Neural crest cell (in vitro differentiated cells): ENCODE results near the gene PIGO. TPM values are rescaled to one million over a fixed set of nuclear protein-coding genes. Genes with fewer than 3 reads are reported as not detected.

Experiments
- DNase-seq: peaks from one replicate; pipeline ENCODE4 v3.0.0; 2021; ENCODE audit warnings: low read depth, mixed read lengths, low spot score
- H3K27ac Mint-ChIP-seq: one replicate; pipeline ENCODE4 v1.8.0; 2021; ENCODE audit warnings: mild to moderate bottlenecking, mixed read lengths; ENCODE audit not compliant: unreplicated experiment
- H3K27me3 Mint-ChIP-seq: 2 replicates; pipeline ENCODE4 v1.8.0; 2021; ENCODE audit warnings: low read depth, mild to moderate bottlenecking, mixed read lengths
- H3K36me3 Mint-ChIP-seq: 2 replicates; pipeline ENCODE4 v1.8.0; 2021; ENCODE audit warnings: low read depth, mild to moderate bottlenecking, mixed read lengths
- H3K4me1 Mint-ChIP-seq: 2 replicates; pipeline ENCODE4 v1.8.0; 2021; ENCODE audit warnings: mixed read lengths
- H3K4me3 Mint-ChIP-seq: one replicate; pipeline ENCODE4 v1.8.0; 2021; ENCODE audit warnings: mild to moderate bottlenecking, mixed read lengths
- H3K9me3 Mint-ChIP-seq: 2 replicates; pipeline ENCODE4 v1.8.0; 2021; ENCODE audit warnings: mixed read lengths
- total RNA-seq: library from RNA; stranded (reverse); gene quantifications from 2 replicates; pipeline ENCODE4 v1.2.1, GENCODE V29; 2021
- TF ChIP-seq, protein P1 (sequence below): fragments of 200-600 bp; sonication (generic); conservative IDR thresholded peaks from 2 replicates; pipeline ENCODE4 v1.5.0; 2021; ENCODE audit warnings: antibody characterized with exemption, mild to moderate bottlenecking

The PIGO gene
- total RNA-seq, 1 donor from 2014 or later, result 28.3 TPM

DNA sequence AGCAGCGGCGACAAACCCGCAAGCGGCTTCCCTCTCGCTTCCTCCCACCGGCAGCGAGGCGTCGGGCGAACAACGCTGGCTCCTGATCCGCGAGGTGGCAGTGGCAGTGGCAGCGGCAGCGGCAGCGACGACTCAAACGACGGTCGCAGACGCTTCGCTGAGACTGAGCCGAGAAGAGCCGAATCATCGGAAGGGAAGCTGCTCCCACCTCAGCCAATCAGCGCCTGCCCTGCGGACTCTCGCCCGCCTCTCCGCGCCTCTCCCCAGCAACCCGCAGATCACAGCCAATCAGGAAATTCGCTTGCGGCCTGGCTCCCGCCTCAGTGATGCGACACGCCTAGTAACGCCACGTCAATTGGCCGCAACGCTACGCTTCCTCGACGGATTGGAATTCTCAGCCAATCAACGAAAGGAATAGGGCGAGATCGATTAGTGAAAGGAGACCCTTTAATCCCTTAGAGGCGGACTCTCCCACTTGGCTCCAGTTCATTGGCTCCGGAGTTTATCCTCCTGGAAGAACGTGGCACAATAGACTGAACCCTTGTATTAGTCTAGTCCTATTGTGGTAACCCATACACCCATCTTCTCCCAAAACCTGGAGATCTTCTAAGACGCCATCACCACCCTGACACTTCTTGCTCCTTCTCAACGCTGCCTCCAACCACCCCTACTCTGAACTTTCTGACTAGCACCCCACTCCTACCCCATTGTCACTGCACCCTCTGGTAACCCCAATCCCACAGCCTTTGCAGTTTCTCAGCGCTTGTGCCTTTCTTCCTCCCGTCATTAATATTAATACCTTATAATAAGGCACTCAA, 23.7 kb downstream of the PIGO start, which contains the start of gene VCP:
Gene VCP (minus strand): TSS at position 165 of the 818 bp plus-strand sequence. CDS start 272 bp downstream, outside the sequence.
- peak within 1 kb of the TSS; percentile 98 for H3K4me3 Mint-ChIP-seq
- TF ChIP-seq, protein P1, sequence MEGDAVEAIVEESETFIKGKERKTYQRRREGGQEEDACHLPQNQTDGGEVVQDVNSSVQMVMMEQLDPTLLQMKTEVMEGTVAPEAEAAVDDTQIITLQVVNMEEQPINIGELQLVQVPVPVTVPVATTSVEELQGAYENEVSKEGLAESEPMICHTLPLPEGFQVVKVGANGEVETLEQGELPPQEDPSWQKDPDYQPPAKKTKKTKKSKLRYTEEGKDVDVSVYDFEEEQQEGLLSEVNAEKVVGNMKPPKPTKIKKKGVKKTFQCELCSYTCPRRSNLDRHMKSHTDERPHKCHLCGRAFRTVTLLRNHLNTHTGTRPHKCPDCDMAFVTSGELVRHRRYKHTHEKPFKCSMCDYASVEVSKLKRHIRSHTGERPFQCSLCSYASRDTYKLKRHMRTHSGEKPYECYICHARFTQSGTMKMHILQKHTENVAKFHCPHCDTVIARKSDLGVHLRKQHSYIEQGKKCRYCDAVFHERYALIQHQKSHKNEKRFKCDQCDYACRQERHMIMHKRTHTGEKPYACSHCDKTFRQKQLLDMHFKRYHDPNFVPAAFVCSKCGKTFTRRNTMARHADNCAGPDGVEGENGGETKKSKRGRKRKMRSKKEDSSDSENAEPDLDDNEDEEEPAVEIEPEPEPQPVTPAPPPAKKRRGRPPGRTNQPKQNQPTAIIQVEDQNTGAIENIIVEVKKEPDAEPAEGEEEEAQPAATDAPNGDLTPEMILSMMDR, result no peak
- peak within 1 kb of the TSS; percentile 98 for H3K27ac Mint-ChIP-seq
- peaks cover 3% of the 10 kb centered on the region for H3K9me3 Mint-ChIP-seq
- H3K4me1 Mint-ChIP-seq, result peaks cover 53% of the 10 kb centered on the region
- peaks cover 30% of the 10 kb centered on the region for H3K36me3 Mint-ChIP-seq
- peaks cover 2% of the 10 kb centered on the region for H3K27me3 Mint-ChIP-seq
- peak; percentile 93 for DNase-seq

DNA sequence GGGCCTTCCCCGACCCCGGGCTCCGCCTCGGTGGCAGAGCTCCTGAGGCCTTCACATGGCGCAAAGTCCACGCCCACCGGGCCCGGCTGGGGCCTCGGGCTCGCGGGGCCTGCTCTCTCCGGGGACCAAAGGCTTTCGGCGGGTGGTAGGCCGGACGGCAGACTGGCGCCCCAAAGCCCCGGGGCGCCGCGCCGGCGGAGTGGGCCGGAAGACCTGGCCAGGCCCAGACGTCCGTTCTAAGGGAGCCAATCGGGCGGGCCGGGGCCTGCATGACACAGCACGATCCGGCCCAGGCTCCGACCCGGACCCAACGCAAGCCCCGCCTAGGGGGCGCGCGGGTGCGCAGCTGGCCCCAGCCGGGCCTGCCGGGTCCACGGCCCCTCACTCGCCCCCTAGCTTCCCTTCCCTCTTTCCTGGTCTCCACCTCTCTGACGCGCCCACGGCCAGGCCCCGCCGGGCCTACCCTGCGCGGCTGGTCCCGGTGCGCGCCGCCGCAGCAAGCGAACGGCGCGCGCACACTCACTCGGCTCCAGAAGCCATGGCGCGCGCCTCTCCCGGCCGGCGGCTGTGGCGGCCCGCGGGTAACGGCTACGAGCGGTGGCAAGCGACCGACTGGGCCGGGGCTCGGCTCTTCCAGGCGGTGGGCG, 24.5 kb downstream of the PIGO start:
- TF ChIP-seq, protein P1, result peak; percentile 51
- H3K9me3 Mint-ChIP-seq, result peaks cover 3% of the 10 kb centered on the region
- H3K4me1 Mint-ChIP-seq, result peaks cover 48% of the 10 kb centered on the region
- H3K4me3 Mint-ChIP-seq, result peak overlapping the region; percentile 98
- peaks cover 2% of the 10 kb centered on the region for H3K27me3 Mint-ChIP-seq
- peak overlapping the region; percentile 98 for H3K27ac Mint-ChIP-seq
- peaks cover 36% of the 10 kb centered on the region for H3K36me3 Mint-ChIP-seq
- peak; percentile 70 for DNase-seq

DNA sequence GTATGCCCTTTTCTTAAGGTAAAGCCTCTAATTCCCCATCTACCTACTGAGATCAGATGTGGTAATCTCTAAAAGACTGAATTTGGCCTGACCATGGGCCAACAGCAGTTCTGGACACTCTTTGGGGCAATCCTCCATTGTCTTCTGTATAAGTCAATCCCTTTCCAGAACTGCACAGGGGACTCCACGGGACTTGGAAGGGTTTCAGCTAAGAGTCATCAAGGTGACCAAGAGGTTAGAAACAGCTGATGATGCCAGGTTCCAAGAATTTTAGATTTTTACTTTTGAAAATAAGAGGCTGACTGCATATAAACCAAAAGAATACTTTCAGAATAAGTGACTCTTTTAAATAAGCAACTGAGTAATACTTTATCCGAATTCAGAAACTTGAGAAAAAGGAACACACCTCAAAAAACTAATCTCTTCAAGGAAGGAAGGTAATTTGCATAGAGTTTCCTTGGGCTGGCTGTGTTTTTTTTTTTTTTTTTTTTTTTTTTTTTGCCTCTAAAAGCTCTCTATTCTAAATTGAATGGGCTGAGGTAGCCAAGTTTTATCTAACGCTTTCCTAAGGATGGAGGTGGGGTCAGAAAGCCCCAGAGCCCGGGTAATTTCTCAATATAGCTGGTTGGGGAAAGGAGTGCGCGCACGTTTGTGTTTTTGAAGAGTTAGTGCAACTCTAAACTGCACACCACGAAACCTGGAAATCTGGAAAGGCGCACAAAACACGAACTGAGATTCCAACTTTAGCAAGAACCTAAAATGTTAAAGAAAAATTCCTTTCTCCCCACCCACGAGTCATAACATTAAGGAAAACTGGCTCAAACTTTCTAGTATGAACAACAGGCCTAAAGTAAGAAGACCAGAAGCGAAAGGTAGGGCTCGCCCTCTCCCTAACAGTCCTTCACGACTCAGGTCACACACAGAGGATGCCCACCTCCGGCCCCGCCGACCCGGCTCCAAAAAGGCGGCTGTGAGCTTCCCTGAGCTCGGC, 25.3 kb downstream of the PIGO start:
- Mint-ChIP-seq H3K27ac (peak overlapping the region; percentile 98), H3K27me3 (peaks cover 2% of the 10 kb centered on the region), H3K4me3 (peak overlapping the region; percentile 98), H3K36me3 (peaks cover 40% of the 10 kb centered on the region), H3K9me3 (peaks cover 3% of the 10 kb centered on the region), H3K4me1 (peaks cover 47% of the 10 kb centered on the region)
- no peak for DNase-seq
- TF ChIP-seq, protein P1, result no peak

DNA sequence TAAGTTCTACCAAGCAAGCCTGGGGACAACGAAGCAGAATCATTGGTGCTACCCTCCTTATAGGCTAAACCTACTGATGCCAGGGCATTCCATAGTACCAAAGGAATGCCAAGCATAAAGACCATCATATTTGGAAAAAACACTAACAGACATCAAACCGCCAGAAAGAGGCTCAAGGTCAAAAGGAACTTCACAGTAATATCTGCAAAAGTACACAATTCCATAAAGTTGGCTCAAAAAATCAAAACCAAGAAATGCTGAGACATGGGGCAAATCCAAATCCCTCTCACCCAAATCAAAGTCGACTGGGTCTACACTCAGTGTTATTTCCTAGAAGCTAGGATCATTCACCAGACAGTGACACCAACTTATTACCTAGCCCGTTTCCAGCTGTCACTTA, 27.4 kb downstream of the PIGO start:
- Mint-ChIP-seq H3K4me1 (peaks cover 44% of the 10 kb centered on the region), H3K9me3 (peaks cover 3% of the 10 kb centered on the region), H3K27ac (no peak overlapping the region), H3K36me3 (peaks cover 38% of the 10 kb centered on the region), H3K27me3 (peaks cover 2% of the 10 kb centered on the region), H3K4me3 (peak overlapping the region; percentile 85)
- DNase-seq, result no peak
- TF ChIP-seq, protein P1, result no peak

- peaks cover 47% of the 10 kb centered on the region for H3K36me3 Mint-ChIP-seq
- peaks cover 36% of the 10 kb centered on the region for H3K4me1 Mint-ChIP-seq
- no peak for DNase-seq
- no peaks in the 10 kb centered on the region for H3K27me3 Mint-ChIP-seq
- H3K9me3 Mint-ChIP-seq, result no peaks in the 10 kb centered on the region
- H3K27ac Mint-ChIP-seq, result no peak overlapping the region
- H3K4me3 Mint-ChIP-seq, result peak overlapping the region; percentile 52
- TF ChIP-seq, protein P1, result no peak
Measured at GRCh38 chr9:35067056-35067455, 29.3 kb downstream of the PIGO start.
